Loucy (cell line): ENCODE data around the gene BAG1.

Experiments
- H2AFZ ChIP-seq: fragments of 200-600 bp; sonication (generic); 2 replicates; pipeline ENCODE4 v1.6.0; 2016; ENCODE audit warnings: antibody characterized with exemption, mild to moderate bottlenecking, low read length, moderate library complexity
- H3F3A ChIP-seq: fragments of 200-600 bp; 2 replicates; pipeline ENCODE4 v1.6.0; 2016; ENCODE audit warnings: antibody characterized with exemption, low read depth, mild to moderate bottlenecking
- H3K27me3 ChIP-seq: fragments of 200-600 bp; sonication (generic); 2 replicates; pipeline ENCODE4 v1.6.1; 2014; ENCODE audit warnings: low read length, mild to moderate bottlenecking; ENCODE audit not compliant: insufficient read depth, poor library complexity, severe bottlenecking
- H3K36me3 ChIP-seq: fragments of 200-600 bp; sonication (generic); 2 replicates; pipeline ENCODE4 v1.6.1; 2016; ENCODE audit warnings: low read length; ENCODE audit not compliant: insufficient read depth
- H3K4me1 ChIP-seq: fragments of 200-600 bp; sonication (generic); 2 replicates; pipeline ENCODE4 v1.5.1; 2014; ENCODE audit warnings: low read length, mild to moderate bottlenecking; ENCODE audit not compliant: insufficient read depth, poor library complexity, severe bottlenecking
- H3K4me2 ChIP-seq: fragments of 200-600 bp; sonication (generic); 2 replicates; pipeline ENCODE4 v1.6.0; 2014; ENCODE audit warnings: antibody characterized with exemption, low read length, low read depth, mild to moderate bottlenecking; ENCODE audit not compliant: poor library complexity, severe bottlenecking
- H3K4me3 ChIP-seq: fragments of 200-600 bp; sonication (generic); 2 replicates; pipeline ENCODE4 v1.5.1; 2014; ENCODE audit warnings: low read length, mild to moderate bottlenecking, mixed read lengths; ENCODE audit not compliant: poor library complexity, severe bottlenecking
- H3K79me2 ChIP-seq: fragments of 200-600 bp; sonication (generic); 2 replicates; pipeline ENCODE4 v1.6.1; 2014; ENCODE audit warnings: low read length; ENCODE audit not compliant: insufficient read depth
- H3K9ac ChIP-seq: fragments of 200-600 bp; sonication (generic); 2 replicates; pipeline ENCODE4 v1.6.0; 2014; ENCODE audit warnings: mild to moderate bottlenecking, low read depth, low read length, moderate library complexity; ENCODE audit not compliant: poor library complexity, severe bottlenecking
- H3K9me2 ChIP-seq: fragments of 200-600 bp; sonication (generic); replicated peaks from 2 replicates; pipeline ENCODE4 v1.6.1; 2016; ENCODE audit warnings: low read depth, low read length, mixed read lengths
- H3K9me3 ChIP-seq: fragments of 200-600 bp; sonication (generic); 2 replicates; pipeline ENCODE4 v1.6.1; 2014; ENCODE audit warnings: mild to moderate bottlenecking, antibody characterized with exemption, low read length, low read depth; ENCODE audit not compliant: insufficient read depth
- H4K20me1 ChIP-seq: fragments of 200-600 bp; sonication (generic); 2 replicates; pipeline ENCODE4 v1.6.0; 2014; ENCODE audit warnings: antibody characterized with exemption, low read length, mild to moderate bottlenecking; ENCODE audit not compliant: insufficient read depth, poor library complexity, severe bottlenecking
- CTCF ChIP-seq: fragments of 200-600 bp; sonication (generic); conservative IDR thresholded peaks from 2 replicates; pipeline ENCODE4 v1.5.1; 2014; ENCODE audit warnings: mild to moderate bottlenecking, antibody characterized with exemption, low read length
- EZH2phosphoT487 ChIP-seq: fragments of 200-600 bp; IDR thresholded peaks from 2 replicates; pipeline ENCODE4 v1.6.1; 2018; ENCODE audit warnings: antibody characterized with exemption, mild to moderate bottlenecking, moderate library complexity, borderline replicate concordance

BAG1 gene

DNA sequence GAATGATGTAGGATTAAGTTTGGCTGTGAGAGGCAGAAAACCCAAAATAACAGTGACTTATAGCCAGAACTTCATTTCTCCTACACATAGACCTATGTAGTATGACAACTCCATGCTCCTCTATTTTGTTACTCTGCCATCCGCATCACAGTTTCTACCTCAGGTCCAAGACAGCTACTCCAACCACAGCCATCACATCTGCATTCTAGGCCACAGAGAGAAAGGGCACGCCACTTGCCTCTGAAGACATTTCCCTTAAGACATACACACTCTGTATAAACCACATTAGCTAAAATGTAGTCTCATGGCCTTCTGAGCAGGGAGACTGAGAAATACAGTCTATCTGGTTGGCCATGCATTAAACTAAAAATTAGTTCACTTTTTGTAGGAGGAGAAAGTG, 14.5 kb downstream of the BAG1 start:
- no peaks in the 10 kb centered on the region for H4K20me1 ChIP-seq
- no peak overlapping the region for H2AFZ ChIP-seq
- H3K9me3 ChIP-seq, result no peaks in the 10 kb centered on the region
- H3K4me3 ChIP-seq, result no peak overlapping the region
- H3K9ac ChIP-seq, result no peak overlapping the region
- H3K4me2 ChIP-seq, result no peak overlapping the region
- peaks cover 23% of the 10 kb centered on the region; the same call in 1 of the 2 replicates for H3K36me3 ChIP-seq
- no peaks in the 10 kb centered on the region for H3F3A ChIP-seq
- H3K4me1 ChIP-seq, result no peaks in the 10 kb centered on the region
- H3K79me2 ChIP-seq, result no peaks in the 10 kb centered on the region
- TF ChIP-seq EZH2phosphoT487 (no peak), CTCF (no peak)
- no peaks in the 10 kb centered on the region for H3K27me3 ChIP-seq
- H3K9me2 ChIP-seq, result no peaks in the 10 kb centered on the region

GRCh38 chr9:33249087-33249658, 15.3 kb downstream of the BAG1 start:
- Histone ChIP-seq H3K9me2 (no peaks in the 10 kb centered on the region), H3K79me2 (no peaks in the 10 kb centered on the region), H4K20me1 (no peaks in the 10 kb centered on the region), H3K36me3 (peaks cover 15% of the 10 kb centered on the region; the same call in 1 of the 2 replicates), H3F3A (no peaks in the 10 kb centered on the region), H2AFZ (no peak overlapping the region), H3K4me3 (no peak overlapping the region), H3K27me3 (no peaks in the 10 kb centered on the region), H3K4me2 (no peak overlapping the region), H3K9me3 (no peaks in the 10 kb centered on the region), H3K9ac (no peak overlapping the region), H3K4me1 (no peaks in the 10 kb centered on the region)
- TF ChIP-seq EZH2phosphoT487 (no peak), CTCF (no peak)

GRCh38 chr9:33248606-33249005, 15.9 kb downstream of the BAG1 start:
- no peak overlapping the region for H3K4me3 ChIP-seq

More at GRCh38 chr9:33248606-33249005, 15.9 kb downstream of the BAG1 start:
- H3K27me3 ChIP-seq, result no peaks in the 10 kb centered on the region
- TF ChIP-seq CTCF (no peak), EZH2phosphoT487 (no peak)
- H4K20me1 ChIP-seq, result no peaks in the 10 kb centered on the region
- H2AFZ ChIP-seq, result no peak overlapping the region
- H3K9me2 ChIP-seq, result no peaks in the 10 kb centered on the region
- no peaks in the 10 kb centered on the region for H3K4me1 ChIP-seq
- no peaks in the 10 kb centered on the region for H3K9me3 ChIP-seq
- peaks cover 11% of the 10 kb centered on the region; the same call in 1 of the 2 replicates for H3K36me3 ChIP-seq
- H3K4me2 ChIP-seq, result no peak overlapping the region
- no peak overlapping the region for H3K9ac ChIP-seq
- no peaks in the 10 kb centered on the region for H3K79me2 ChIP-seq
- no peaks in the 10 kb centered on the region for H3F3A ChIP-seq
